HG03565 (cell line): ENCODE measurements around the gene UBE3D.
"Not testable (repeated sequence)": the region's sequence is repeated elsewhere in the genome, so short reads cannot be mapped to it uniquely, and the experiment has no call there.

Experiments
- ATAC-seq: cut with Tn5 transposase; IDR thresholded peaks from one replicate; pipeline ENCODE4 v1.9.1; 2021; ENCODE audit warnings: mild to moderate bottlenecking, moderate library complexity; ENCODE audit not compliant: unreplicated experiment

The UBE3D gene

DNA sequence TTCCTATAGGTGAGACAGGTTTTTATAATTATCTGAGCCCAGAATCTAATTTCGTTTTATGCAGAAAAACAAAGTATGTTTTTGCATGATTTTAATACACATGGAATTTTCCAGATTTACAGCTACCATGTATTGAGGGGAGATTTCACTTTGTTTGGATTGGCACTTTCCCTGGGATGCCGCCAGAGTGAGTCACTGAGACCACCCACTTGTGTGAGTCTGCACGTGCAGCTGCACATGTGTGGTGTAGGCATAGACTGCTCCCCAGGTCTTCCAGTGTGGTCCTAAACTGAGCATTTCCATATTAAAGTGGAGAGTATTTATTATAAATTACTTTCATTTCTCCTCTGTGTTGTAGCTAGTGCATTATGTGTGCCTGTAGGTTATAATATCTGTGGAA lies 186.8 kb downstream of the UBE3D start:
- ATAC-seq, result no peak

DNA sequence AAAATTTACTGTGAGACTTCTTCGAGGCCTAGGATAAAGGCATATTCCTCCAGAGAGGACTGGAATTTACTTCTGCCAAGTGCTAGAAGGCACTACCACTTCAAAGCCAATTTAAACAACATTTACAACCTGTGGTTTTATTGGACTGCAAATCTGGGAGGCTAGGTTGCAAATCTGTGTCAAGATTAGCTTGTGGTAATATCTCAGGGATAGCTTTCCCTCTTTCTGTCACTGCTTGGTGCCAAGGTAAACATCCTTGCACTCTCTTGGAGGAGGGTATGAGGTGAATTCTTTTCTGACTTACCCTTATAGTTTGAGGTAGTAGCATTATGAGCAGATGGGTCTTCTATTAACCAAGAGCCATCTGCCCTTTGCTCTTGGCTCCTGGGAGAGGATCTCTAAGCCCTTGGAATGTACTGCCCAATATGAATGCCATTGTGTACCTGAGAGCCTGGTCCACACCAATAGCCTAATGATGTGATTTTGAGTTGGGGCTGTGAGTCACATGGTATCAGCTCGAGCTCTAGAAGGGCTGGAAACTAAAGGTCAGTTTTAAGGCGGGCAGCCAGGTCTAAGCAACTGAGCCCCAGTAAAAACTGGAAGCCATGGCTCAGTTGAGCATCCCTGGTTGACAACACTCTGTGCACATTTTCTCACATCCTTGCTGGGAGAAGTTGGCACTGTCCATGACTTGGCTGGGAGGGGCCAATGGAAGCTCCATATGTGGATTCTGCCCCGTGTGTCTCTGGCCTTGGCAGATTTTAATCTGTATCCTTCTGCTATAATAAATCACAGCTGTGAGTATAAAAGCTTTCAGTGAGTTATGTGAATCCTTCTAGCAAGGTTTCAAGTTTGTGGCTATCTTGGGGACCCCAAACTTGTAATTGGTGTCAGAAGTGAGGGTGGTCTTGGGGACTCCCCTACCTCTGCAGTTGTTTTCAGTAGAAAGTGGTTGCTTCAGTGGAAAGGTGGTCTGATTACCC lies 188.1 kb downstream of the UBE3D start:
- ATAC-seq, result no peak

DNA sequence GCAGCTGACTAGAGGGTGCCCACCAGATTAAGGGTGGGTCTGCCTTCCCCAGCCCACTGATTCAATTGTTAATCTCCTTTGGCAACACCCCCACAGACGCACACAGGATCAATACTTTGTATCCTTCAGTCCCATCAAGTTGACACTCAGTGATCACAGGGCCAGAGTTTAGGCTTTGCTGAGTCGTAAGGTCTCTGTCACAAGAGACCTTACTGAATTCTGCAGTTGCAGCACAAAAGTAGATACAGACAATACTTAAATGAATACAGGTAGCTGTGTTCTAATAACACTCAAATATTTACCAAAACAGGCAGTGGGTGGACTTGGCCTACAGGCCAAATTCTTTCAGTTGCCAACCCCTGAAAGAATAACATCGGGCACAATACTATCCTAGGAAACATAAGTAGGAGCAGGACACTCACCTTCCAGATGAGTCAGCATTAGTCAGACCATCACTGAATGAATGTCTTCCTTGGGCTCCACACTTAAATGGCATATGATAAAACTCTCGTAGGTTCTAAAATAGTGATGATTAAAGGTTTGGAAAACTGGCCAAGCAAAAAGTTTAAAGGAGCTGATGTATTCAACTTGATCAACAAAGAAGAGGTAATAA lies 190.0 kb downstream of the UBE3D start:
- no peak for ATAC-seq

DNA sequence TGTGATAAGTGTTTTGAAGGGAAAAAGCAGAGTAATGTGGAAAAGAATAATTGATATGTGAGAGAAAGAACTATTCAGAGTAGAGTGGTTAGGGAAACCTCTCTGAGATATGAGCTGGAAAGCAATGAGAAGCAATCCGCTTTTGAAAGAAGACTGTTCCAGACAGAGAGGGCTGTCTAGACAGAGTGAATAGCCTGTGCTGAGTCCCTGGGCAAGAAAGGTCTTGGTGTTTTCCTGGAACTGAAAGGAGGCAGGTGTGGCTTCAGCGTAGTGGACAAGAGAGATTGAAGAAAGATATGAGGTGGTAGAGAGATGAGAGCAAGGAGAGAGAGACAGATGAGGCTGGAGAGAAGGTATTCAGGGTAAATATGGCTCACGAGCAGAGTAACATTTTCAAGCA lies 190.8 kb downstream of the UBE3D start:
- no peak for ATAC-seq

DNA sequence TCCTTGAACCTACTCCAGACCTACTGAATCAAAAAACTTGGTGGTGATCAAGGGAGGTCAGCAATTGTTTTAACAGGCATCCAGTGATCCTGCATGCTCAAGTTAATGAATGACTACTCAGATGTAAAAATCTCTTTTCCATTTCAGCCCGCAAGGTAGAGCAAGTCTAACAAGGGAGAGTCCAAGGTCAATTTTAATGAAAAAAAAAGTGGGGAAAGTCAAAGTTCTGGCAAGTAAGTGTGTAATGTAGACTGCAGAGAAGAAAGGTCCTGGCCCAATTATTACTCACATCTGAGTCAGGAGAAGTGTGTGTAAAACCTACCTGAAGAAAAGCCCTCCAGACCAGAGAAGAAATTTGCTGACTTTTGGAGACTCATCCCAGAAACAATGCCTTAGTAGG lies 193.5 kb downstream of the UBE3D start:
- no peak for ATAC-seq

DNA sequence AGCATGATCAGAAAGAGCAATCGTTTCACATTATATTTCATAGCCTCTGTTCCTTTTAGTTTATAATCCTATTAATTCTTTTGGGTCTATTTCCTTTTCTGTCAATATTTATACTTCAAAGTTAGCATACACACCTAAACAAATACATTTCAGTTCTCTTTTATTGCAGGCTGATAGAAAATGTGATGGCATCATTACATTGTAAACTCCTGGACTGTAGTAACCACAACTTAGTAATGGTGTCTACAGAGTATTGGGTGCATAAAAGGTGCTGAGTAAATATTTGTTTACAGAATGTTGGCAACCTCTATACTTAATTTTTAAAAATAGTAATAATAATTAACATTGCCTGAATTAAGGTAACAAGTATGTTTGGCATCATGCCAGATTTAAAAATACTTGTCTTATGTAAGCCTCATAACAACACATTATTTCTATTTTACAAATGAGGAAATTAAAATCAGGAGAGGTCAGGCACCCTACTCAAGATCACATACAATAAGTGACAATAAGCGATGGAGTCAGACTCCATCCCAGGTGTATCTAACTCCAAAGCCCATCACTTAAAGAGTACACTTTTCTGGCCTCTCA lies 195.0 kb downstream of the UBE3D start:
- no peak for ATAC-seq

DNA sequence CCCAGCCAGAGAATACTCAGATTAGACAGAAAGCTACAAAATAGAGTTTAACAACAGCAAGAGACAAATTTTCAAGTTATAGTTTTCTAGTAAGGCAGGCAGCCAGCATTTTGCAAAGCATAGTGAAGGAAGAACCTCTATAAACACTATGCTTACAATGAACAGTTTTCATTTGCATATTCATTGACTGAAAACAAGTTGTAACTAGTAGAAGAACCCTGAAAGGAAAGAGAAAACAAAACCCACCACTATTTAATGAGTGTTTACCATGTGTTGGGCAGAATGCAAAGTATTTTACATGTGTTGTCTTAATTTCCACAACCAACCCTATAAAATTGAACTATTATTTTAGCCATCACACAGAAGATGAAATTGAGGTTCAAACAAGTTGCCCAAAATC lies 196.1 kb downstream of the UBE3D start:
- ATAC-seq, result no peak

DNA sequence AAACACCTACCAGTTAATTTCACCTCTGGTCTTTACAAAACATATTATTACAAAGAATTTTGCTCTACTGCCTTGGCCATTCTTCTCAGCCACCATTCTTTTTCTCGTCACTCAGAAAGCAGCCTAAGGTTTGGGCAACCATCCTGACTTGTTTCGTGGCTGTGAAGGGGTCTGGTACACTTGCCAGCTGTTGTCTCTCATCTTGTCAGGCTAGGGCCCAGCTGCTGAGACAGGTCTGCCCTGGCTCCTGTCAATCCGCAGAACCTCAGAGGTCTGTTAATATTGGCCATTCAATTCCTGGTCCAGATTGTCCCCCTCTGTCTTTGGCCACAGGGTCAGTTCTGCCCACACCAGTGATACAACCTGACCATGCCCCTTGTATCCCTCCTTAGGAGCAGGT lies 197.7 kb downstream of the UBE3D start:
- no peak for ATAC-seq

DNA sequence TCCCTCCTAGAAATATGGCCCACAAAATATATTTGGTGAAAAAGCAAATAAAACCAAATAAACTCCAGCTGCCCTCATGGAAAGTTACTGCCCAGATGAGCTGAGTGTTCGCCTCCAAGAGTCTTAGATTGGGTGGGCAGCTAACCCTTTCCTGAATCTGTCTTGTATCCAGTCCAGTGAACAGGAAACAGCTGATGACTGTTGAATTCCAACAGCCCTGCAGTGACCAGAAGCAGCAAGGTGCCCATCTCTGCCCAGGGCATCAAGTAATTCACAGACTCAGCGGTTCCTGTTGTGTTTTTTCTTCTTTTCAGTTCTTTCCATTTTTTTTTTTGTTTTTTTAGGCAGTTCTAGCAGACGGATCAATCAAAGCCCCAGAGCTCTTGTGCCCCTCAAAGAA lies 199.2 kb downstream of the UBE3D start:
- no peak for ATAC-seq

DNA sequence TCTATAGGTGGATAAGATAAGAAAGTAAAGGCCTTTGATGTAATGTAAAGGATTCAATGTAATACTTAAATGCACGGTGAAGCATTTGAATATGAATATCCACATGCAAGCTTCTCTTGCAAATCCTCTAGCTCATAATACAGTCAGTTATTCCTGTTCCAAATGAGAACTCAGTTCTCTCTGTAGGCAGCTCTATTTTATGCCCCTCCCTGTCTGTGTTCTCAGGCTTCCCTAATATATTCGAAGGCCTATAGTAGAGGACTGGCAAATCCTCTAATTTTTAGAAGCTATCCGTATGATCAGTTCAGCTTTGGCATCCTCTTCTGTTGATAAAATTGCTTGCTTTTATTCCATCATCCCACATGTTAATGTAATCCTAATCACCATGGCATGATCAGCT lies 200.2 kb downstream of the UBE3D start:
- ATAC-seq, result no peak

DNA sequence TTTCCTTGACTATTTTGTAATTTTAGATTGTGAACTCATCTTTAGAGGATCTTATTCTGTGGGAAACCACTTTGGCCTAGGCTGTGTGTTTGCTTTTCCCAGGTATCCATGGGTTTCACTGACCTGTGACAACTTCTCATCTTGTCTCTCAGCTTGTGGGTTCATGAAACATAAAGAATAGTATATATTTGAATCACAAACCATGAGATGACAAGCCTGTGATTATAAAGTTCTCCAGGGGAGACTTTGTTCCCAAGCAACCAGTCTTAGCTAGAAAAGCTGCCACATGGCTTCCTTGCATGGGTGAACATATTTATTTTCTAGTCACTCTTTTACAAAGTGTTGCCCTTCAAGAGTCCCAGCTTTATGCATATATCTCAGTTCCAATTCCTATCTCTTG lies 201.9 kb downstream of the UBE3D start:
- no peak for ATAC-seq

DNA sequence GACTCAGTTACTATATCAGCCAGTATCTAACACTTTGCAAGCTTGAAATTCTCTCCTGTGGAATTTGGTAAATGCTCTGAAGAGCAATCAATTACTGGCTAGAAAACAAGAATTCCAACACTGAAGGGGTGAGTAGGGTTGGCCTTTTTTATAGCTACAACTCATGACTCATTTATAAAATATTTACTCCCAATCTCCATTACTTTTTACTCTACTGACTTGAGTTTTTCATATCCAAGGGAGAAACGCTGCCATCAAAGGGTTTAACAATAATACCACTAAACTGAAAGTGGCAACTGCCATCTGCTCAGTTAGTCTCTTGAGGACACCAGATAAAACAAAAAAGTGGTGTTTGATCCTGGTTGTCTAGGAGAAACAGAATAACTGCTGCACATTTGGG lies 203.1 kb downstream of the UBE3D start:
- ATAC-seq, result no peak

DNA sequence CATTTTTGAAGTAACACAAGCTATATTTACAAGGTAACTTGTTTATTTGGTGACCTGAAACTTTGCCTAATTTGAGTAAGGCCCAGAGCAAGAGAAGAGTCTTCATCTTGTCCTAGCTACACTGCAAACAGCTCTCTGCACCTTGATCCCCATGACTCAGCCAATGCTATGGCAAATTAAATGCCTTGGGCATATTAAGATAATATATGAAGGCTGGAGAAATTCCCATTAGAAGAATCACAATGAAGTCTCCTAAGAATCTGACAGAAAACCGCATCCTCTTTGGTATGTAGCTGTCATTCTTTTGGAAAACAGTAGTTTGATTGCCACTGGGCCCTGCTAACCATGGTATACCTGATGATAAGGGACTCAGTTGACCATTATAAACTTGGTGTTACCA lies 204.5 kb downstream of the UBE3D start:
- no peak for ATAC-seq

DNA sequence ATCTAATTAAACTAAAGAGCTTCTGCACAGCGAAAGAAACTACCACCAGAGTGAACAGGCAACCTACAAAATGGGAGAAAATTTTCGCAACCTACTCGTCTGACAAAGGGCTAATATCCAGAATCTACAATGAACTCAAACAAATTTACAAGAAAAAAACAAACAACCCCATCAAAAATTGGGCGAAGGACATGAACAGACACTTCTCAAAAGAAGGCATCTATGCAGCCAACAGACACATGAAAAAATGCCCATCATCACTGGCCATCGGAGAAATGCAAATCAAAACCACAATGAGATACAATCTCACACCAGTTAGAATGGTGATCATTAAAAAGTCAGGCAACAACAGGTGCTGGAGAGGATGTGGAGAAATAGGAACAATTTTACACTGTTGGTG lies 209.6 kb downstream of the UBE3D start:
- ATAC-seq, result not testable (repeated sequence)

DNA sequence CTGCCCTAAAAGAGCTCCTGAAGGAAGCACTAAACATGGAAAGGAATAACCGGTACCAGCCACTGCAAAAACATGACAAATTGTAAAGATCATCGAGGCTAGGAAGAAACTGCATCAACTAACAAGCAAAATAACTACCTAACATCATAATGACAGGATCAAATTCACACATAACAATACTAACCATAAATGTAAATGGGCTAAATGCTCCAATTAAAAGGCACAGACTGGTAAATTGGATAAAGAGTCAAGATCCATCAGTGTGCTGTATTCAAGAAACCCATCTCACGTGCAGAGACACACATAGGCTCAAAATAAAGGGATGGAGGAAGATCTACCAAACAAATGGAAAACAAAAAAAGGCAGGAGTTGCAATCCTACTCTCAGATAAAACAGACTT lies 212.7 kb downstream of the UBE3D start:
- ATAC-seq, result not testable (repeated sequence)

DNA sequence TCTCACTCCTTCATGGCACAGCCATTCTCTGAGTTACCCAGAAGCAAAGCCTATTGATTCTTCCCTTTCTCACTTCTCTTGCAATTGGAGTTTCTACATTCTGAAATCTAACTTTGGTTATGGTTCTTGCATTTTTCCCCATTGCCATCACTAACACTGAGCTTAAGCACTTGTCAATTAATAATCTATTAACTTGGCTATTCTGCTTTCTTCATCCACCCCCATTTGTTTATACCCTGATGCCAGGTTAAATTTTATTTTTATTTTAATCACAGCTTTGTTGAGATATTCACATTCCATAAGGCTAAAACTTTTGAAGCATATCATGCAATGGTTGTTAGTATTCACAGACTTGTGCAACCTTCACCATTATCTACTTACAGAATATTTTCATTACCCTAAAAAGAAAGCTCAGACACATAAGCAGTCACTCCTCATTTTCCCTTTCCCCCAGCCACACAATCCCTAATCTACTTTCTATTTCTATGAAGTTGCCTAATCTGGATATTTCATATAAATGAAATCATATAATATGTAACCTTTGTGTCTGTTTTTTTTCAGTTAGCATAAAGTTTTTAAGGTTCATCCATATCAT lies 222.3 kb downstream of the UBE3D start:
- ATAC-seq, result no peak

DNA sequence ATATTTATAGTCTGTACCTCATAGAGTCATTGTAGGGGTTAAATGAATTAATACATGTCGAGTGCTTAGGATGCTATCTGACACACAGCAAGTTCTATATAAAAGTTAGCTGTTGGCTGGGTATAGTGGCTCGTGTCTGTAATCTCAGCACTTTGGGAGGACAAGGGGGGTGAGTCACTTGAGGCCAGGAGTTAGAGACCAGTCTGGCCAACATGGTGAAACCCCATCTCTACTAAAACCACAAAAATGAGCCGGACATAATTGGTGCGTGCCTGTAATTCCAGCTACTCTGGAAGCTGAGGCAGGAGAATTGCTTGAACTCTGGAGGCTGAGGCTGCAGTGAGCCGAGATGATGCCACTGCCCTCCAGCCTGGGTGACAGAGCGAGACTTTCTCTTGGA lies 222.9 kb downstream of the UBE3D start:
- no peak for ATAC-seq
